PC-9 (cell line): ENCODE data around the gene ATP5MC2.

ENCODE experiments used
- CTCF ChIP-seq: fragments of 200-600 bp; sonication (generic); conservative IDR thresholded peaks from 2 replicates; pipeline ENCODE4 v1.6.1; 2017; ENCODE audit warnings: mixed run types, antibody characterized with exemption, mild to moderate bottlenecking, moderate library complexity
- EZH2 ChIP-seq: fragments of 200-600 bp; sonication (generic); IDR thresholded peaks from 2 replicates; pipeline ENCODE4 v1.8.0; 2017; ENCODE audit warnings: antibody characterized with exemption, low read depth

DNA sequence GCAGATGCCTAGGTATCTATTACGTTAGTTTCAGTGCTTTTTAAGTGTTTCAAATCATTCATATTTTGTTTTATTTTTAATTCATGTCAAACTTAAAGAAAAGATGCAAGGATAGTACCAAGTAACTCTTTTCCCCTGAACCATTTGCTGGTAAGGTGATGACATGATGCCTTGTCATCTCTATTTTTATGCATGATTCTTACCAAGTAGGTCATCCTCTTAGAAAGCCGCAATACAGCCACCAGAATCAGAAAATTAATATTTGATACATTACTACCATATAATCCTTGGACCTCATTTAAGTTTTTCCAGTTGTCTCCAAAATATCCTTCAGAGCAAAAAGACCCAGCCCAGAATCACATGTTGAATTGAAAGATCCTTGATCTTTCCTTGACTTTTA is 22.3 kb downstream of the ATP5MC2 start:
- no peak for TF ChIP-seq CTCF
- TF ChIP-seq EZH2, result no peak
